C4-2B (cell line): ENCODE results near the gene LRRC3.

Experiments used
- H3K27ac ChIP-seq: fragments of 450-650 bp; 2 replicates; pipeline ENCODE4 v1.5.1; 2017
- CTCF ChIP-seq: fragments of 450-650 bp; conservative IDR thresholded peaks from 2 replicates; pipeline ENCODE4 v1.5.1; 2017; ENCODE audit warnings: mild to moderate bottlenecking
- ZFX ChIP-seq: fragments of 450-650 bp; IDR thresholded peaks from 2 replicates; pipeline ENCODE4 v1.6.1; 2017

Gene LRRC3

DNA sequence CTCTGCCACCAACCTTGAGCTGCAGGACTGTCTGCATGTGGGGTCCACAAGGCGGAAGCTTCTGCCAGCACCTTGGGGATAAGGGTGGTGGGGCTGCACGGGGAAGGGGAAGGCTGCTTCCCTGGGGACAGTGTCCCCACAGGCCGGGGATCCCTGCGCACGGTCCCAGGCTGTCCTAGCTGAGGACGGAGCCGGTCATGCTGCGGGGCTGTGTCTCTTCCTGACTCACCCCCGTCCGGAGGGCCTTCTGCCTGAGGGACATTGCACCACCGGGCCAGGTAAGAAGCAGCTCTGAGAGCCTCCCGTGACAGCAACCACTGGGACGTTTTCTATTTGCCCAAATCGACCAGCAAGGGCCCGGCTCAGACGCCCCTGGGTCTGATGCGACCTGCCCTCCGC, 54.8 kb downstream of the LRRC3 start:
- TF ChIP-seq ZFX (no peak), CTCF (no peak)
- H3K27ac ChIP-seq: no peak overlapping the region

GRCh38 chr21:44510508-44511218, 55.4 kb downstream of the LRRC3 start:
- H3K27ac ChIP-seq: no peak overlapping the region
- TF ChIP-seq CTCF (peak; percentile 86), ZFX (no peak)

GRCh38 chr21:44511219-44511937, 56.1 kb downstream of the LRRC3 start:
- H3K27ac ChIP-seq: no peak overlapping the region

More at GRCh38 chr21:44511219-44511937, 56.1 kb downstream of the LRRC3 start:
- TF ChIP-seq CTCF (no peak), ZFX (no peak)
